ENCODE measurements around the gene KMT2C. TPM values are rescaled to one million over a fixed set of nuclear protein-coding genes. Genes with fewer than 3 reads are reported as not detected.
"Not testable (repeated sequence)": the region's sequence is repeated elsewhere in the genome, so short reads cannot be mapped to it uniquely, and the experiment has no call there.

KMT2C gene
- total RNA-seq, 1 donor from 2014 or later = 59.5 TPM

DNA sequence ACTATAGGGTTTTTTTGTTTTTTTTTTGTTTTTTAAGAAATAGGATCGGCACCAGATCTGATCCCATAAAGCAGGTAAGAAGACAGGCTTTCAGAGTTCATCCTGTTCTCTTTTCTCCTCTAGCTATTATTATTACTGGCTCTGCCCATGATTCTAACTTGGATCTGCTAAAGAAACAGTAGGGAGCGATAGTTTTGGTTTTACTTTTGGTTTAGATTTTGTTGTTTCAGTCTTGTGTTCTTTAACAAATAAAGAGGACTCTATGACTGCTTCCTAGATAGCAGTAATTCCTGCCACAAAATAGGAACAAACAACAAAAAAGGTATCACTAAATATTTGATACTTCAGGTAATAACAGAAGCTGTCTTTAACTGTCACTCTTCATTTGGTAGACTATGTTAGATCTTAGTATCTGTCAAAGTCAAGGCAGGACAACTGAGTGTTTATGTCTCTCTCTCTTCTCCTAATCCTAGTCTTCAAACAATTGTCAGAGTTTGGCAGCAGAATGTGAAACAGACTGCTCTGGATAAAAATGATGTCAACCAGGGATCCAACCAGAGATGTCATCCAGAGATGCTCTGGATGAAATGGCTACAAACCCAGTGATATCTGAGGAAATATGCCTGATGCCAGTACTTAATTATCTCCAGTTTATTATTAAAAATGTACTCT is 99.8 kb downstream of the KMT2C start:
- peaks cover 23% of the 10 kb centered on the region for H3K4me1 Mint-ChIP-seq (ENCODE audit: low read depth)
- H3K4me3 Mint-ChIP-seq = peak overlapping the region; percentile 53
- peak overlapping the region; percentile 29 for H3K27ac Mint-ChIP-seq
- no peaks in the 10 kb centered on the region for H3K9me3 Mint-ChIP-seq
- DNase-seq (ENCODE audit: low spot score) = no peak
- intact Hi-C loops (cut with micrococcal nuclease) = loop anchor here (1.0 to 2.0 kb wide), 5 partner anchors 19 to 371 kb away; partner anchors contain the start of gene XRCC2
- no peaks in the 10 kb centered on the region for H3K36me3 Mint-ChIP-seq (ENCODE audit: low read depth)
- H3K27me3 Mint-ChIP-seq (ENCODE audit: insufficient read depth) = no peaks in the 10 kb centered on the region

DNA sequence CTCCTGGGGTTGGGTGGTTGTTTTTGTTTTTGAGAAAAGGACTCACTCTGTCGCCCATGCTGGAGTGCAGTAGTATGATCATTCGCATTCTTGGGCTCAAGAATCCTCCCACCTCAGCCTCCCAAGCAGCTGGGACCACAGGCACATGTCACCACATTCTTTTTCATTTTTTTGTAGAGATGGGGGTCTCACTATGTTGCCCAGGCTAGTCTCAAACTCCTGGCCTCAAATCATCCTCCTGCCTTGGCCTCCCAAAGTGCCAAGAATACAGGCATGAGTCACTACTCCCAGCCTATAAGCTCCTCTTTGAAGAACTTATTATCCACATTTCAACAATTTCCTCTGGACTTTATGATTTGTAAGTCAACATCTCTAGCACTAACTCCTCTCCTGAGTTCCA is 102.7 kb downstream of the KMT2C start:
- Mint-ChIP-seq H3K36me3 (ENCODE audit: low read depth) (peaks cover 15% of the 10 kb centered on the region), H3K9me3 (no peaks in the 10 kb centered on the region), H3K27ac (no peak overlapping the region), H3K4me3 (no peak overlapping the region), H3K27me3 (ENCODE audit: insufficient read depth) (no peaks in the 10 kb centered on the region), H3K4me1 (ENCODE audit: low read depth) (peaks cover 28% of the 10 kb centered on the region)
- DNase-seq (ENCODE audit: low spot score) = no peak
- intact Hi-C loops (cut with micrococcal nuclease) = no loop called here

- Mint-ChIP-seq H3K4me1 (ENCODE audit: low read depth) (peaks cover 11% of the 10 kb centered on the region), H3K27me3 (ENCODE audit: insufficient read depth) (no peaks in the 10 kb centered on the region), H3K4me3 (no peak overlapping the region), H3K27ac (no peak overlapping the region), H3K9me3 (no peaks in the 10 kb centered on the region), H3K36me3 (ENCODE audit: low read depth) (peaks cover 16% of the 10 kb centered on the region)
- intact Hi-C loops (cut with micrococcal nuclease) = no loop called here
- no peak for DNase-seq (ENCODE audit: low spot score)
Measured at GRCh38 chr7:152330827-152331226, 105.0 kb downstream of the KMT2C start.

GRCh38 chr7:152329469-152329868 is 106.3 kb downstream of the KMT2C start:
- Mint-ChIP-seq H3K27me3 (ENCODE audit: insufficient read depth) (no peaks in the 10 kb centered on the region), H3K36me3 (ENCODE audit: low read depth) (peaks cover 18% of the 10 kb centered on the region), H3K4me1 (ENCODE audit: low read depth) (peaks cover 6% of the 10 kb centered on the region), H3K27ac (no peak overlapping the region), H3K4me3 (no peak overlapping the region), H3K9me3 (no peaks in the 10 kb centered on the region)
- intact Hi-C loops (cut with micrococcal nuclease) = no loop called here
- DNase-seq (ENCODE audit: low spot score) = no peak

DNA sequence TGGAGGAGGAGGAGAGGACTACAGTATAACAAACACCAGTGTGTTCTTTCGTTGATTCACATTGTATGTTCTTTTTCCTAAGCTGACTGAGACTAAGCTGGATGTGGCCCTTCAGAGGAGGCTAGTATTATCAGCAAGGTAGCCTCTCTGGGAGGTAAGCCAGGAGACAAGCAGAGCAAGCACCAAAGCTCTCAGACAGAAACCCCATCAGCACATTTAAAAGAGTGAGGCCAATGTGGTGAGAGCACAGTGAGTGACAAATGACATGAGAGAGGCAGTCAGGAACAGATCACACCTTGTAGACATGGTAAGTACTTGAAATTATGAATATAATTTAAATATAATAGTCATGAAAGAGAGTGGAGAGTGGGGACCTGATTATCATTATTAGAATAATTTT is 107.6 kb downstream of the KMT2C start:
- Mint-ChIP-seq H3K27me3 (ENCODE audit: insufficient read depth) (no peaks in the 10 kb centered on the region), H3K9me3 (no peaks in the 10 kb centered on the region), H3K27ac (no peak overlapping the region), H3K4me1 (ENCODE audit: low read depth) (peaks cover 6% of the 10 kb centered on the region), H3K4me3 (no peak overlapping the region), H3K36me3 (ENCODE audit: low read depth) (peaks cover 21% of the 10 kb centered on the region)
- intact Hi-C loops (cut with micrococcal nuclease) = no loop called here
- DNase-seq (ENCODE audit: low spot score) = no peak

- DNase-seq (ENCODE audit: low spot score) = no peak
- Mint-ChIP-seq H3K36me3 (ENCODE audit: low read depth) (peaks cover 8% of the 10 kb centered on the region), H3K9me3 (no peaks in the 10 kb centered on the region), H3K27ac (no peak overlapping the region), H3K27me3 (ENCODE audit: insufficient read depth) (no peaks in the 10 kb centered on the region), H3K4me1 (ENCODE audit: low read depth) (peaks cover 13% of the 10 kb centered on the region), H3K4me3 (no peak overlapping the region)
- intact Hi-C loops (cut with micrococcal nuclease) = loop anchor here (2.0 kb wide), 1 partner anchor 21 kb away; no protein-coding TSS in a partner anchor
Measured at GRCh38 chr7:152315845-152316244, 120.0 kb downstream of the KMT2C start.

GRCh38 chr7:152313831-152314604 is 121.8 kb downstream of the KMT2C start:
- H3K36me3 Mint-ChIP-seq (ENCODE audit: low read depth) = peaks cover 4% of the 10 kb centered on the region
- intact Hi-C loops (cut with micrococcal nuclease) = no loop called here
- DNase-seq (ENCODE audit: low spot score) = no peak
- H3K27me3 Mint-ChIP-seq (ENCODE audit: insufficient read depth) = no peaks in the 10 kb centered on the region
- peaks cover 13% of the 10 kb centered on the region for H3K4me1 Mint-ChIP-seq (ENCODE audit: low read depth)
- no peaks in the 10 kb centered on the region for H3K9me3 Mint-ChIP-seq
- H3K27ac Mint-ChIP-seq = no peak overlapping the region
- H3K4me3 Mint-ChIP-seq = no peak overlapping the region

GRCh38 chr7:152313217-152313616 is 122.6 kb downstream of the KMT2C start:
- intact Hi-C loops (cut with micrococcal nuclease) = no loop called here
- Mint-ChIP-seq H3K27me3 (ENCODE audit: insufficient read depth) (no peaks in the 10 kb centered on the region), H3K4me1 (ENCODE audit: low read depth) (peaks cover 14% of the 10 kb centered on the region), H3K36me3 (ENCODE audit: low read depth) (peaks cover 5% of the 10 kb centered on the region), H3K27ac (no peak overlapping the region), H3K4me3 (no peak overlapping the region), H3K9me3 (no peaks in the 10 kb centered on the region)
- no peak for DNase-seq (ENCODE audit: low spot score)

DNA sequence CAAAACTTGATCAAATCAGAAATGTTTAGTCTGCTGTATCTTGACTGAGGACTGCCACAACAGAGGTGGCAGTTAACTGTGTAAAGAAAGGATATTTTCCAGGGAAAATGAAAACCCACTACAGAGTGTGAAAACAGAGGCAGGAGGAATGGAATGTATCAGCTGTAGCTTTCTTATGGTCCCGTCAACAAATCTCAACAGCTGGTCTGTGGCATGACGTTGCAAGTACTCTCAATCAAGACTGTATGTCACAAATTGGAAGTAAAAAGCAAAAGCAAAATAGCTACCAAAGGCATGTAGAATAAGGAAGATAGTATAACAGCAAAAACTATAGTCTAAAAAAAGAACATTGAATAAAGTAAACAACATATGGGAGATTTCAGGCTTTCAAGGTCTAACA is 123.5 kb downstream of the KMT2C start:
- Mint-ChIP-seq H3K36me3 (ENCODE audit: low read depth) (peaks cover 10% of the 10 kb centered on the region), H3K27ac (no peak overlapping the region), H3K9me3 (no peaks in the 10 kb centered on the region), H3K4me3 (no peak overlapping the region), H3K27me3 (ENCODE audit: insufficient read depth) (no peaks in the 10 kb centered on the region), H3K4me1 (ENCODE audit: low read depth) (peaks cover 12% of the 10 kb centered on the region)
- intact Hi-C loops (cut with micrococcal nuclease) = no loop called here
- DNase-seq (ENCODE audit: low spot score) = no peak

DNA sequence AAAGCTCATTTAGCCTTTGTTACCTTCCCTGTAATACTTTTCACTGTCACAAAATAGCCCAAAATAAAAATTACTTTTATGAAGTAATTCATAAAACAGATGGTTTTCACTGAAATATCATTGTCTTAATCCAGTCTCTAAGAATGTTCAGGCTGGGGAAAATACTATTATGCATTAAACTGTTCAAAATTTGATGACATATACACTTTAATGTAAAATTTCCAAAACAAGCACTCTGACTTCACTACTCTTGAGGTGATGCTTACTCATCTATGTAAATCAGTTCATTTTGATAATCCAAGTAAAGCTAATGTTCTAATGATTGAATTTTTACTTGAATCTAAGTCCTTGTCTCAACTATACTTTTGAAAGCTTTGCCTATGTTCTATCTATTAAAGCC is 127.9 kb downstream of the KMT2C start:
- Mint-ChIP-seq H3K27me3 (ENCODE audit: insufficient read depth) (no peaks in the 10 kb centered on the region), H3K4me3 (no peak overlapping the region), H3K36me3 (ENCODE audit: low read depth) (peaks cover 27% of the 10 kb centered on the region), H3K27ac (no peak overlapping the region), H3K9me3 (no peaks in the 10 kb centered on the region), H3K4me1 (ENCODE audit: low read depth) (peaks cover 5% of the 10 kb centered on the region)
- DNase-seq (ENCODE audit: low spot score) = no peak
- intact Hi-C loops (cut with micrococcal nuclease) = no loop called here

DNA sequence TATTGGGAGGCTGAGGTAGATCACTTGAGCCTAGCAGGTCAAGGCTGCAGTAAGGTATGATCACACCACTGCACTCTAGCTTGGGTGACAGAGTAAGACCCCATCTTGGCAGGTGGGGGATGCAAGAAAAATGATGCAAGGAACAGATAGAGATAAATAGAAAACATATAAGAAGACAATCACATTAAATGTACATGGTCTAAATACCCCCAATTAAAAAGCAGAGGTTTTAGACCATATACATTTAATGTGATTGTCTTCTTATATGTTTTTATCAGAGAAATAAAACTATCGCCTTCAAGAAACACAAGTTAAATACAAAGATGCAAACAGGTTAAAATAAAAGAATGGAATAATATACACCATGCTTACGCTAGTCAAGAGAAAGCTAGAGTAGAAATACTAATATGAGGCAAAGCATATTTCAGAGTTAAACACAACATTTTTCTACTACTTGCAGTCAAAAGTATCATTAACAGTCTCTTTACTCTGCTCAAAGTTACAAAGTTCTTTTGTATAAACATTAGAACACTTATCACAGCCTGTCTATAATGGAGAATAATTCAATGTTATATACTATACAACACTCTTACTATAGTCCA is 136.2 kb downstream of the KMT2C start:
- peaks cover 15% of the 10 kb centered on the region for H3K36me3 Mint-ChIP-seq (ENCODE audit: low read depth)
- DNase-seq (ENCODE audit: low spot score); H3K27ac Mint-ChIP-seq; intact Hi-C loops (cut with micrococcal nuclease); H3K4me1 Mint-ChIP-seq (ENCODE audit: low read depth); H3K27me3 Mint-ChIP-seq (ENCODE audit: insufficient read depth); H3K4me3 Mint-ChIP-seq; H3K9me3 Mint-ChIP-seq: not testable (repeated sequence)

DNA sequence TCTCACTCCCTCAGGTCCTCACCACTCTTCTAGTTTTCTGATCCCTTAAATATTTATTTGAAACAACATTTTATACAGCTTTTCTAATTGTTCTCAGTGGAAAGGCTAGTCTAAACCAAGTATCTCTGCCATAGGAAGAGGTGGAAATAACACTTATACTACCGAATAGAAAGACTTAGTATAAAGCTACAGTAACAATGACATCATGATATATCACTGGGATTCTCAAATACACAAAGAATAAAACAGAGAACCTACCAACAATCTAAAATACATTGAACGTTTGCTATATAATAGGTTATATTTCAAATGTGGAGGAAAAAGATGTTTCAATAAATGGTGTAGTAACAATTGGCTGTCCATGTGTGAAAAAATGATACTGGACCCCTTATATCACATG is 142.9 kb downstream of the KMT2C start:
- Mint-ChIP-seq H3K36me3 (ENCODE audit: low read depth) (peaks cover 22% of the 10 kb centered on the region), H3K9me3 (peaks cover 4% of the 10 kb centered on the region), H3K4me1 (ENCODE audit: low read depth) (no peaks in the 10 kb centered on the region), H3K4me3 (no peak overlapping the region), H3K27ac (no peak overlapping the region), H3K27me3 (ENCODE audit: insufficient read depth) (no peaks in the 10 kb centered on the region)
- DNase-seq (ENCODE audit: low spot score) = no peak
- intact Hi-C loops (cut with micrococcal nuclease) = no loop called here

DNA sequence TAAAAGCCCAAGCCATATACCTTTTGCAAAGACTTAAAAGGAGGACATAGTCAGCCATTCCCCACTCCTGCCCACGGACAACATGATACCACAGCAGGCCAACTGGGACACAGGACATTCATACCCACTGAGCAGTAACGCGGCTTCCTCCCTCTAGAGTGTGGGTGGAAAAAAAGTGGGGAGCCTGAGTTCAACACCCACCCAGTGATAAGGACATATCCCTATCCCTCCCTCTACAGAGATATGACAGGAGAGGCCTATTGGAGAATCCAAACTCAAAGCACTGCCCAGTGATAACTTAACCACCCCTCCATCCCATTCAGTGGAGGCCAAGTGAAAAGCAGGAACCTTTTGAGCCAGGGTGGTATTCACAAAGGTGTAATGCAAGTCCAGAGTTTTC is 148.8 kb downstream of the KMT2C start:
- intact Hi-C loops (cut with micrococcal nuclease); H3K4me3 Mint-ChIP-seq: not testable (repeated sequence)

More for the DNA sequence above, 148.8 kb downstream of the KMT2C start:
- H3K4me1 Mint-ChIP-seq (ENCODE audit: low read depth); H3K27ac Mint-ChIP-seq; H3K9me3 Mint-ChIP-seq; H3K36me3 Mint-ChIP-seq (ENCODE audit: low read depth); DNase-seq (ENCODE audit: low spot score); H3K27me3 Mint-ChIP-seq (ENCODE audit: insufficient read depth): not testable (repeated sequence)
